Islet of Langerhans (tissue), 1 donor: Measurements from ENCODE around the gene SETBP1.
A peak's percentile ranks its signal among the peaks of the same experiment; 100 is the strongest.

Experiments used
- FAIRE-seq: peaks from one replicate; lab custom pipeline; 2011; peaks lifted over from hg19 to GRCh38; lab: Jason Lieb, UNC

SETBP1 gene

DNA sequence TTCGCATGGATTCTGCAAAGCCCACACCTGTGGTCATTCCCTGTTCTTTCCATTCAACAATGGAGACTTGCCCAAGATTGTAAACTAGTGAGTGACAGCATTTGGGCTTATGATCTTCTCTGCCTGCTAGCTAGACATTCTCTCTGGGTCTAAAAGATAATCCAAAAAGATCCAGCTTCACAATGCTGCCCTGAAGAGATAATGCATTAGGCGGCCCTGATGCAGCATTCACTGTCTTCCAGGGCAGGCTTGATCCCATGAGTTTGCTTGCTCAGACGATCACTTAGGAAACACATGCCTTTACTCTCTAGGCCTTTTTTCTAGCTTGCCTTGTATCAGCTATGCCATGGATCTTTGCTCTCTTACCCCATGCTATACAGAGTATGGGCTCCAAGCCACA is 196.1 kb downstream of the SETBP1 start:
- FAIRE-seq, result no peak

DNA sequence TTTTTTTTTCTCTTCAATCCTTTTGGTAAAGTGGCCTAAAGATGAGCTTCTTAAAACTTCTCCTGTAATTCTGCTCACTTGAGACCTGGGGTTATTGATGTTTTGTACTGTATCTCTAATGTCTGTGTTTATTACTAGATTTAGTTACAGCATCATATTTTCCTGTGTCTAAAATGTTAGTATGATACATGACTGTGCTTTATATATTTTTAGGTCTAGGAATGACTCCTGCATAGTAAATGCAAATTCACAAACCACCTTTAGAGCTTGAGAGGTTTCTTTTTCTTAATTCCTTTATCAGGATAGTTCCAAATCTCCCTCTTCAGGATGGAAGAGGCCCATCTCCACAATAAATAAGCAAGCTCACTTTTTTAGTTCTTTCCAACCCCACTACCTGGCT is 197.6 kb downstream of the SETBP1 start:
- no peak for FAIRE-seq

DNA sequence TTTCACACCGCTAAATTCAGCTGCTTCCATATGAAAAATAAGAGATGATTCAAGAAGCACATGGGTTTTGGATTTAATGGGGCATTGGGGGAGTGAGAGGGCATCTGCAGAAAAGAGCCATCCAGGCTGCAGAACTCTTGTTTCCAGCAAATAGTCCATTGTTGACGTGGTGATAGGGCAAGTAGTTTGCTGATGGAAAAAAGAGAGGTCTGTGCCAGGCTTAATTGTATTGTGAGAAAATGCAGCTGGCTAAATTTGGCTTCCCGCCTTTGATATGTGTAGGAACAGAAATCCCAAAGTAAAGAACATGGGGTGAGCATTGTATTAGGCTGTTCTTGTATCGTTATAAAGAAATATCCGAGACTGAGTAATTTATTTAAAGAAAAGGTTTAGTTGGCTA is 199.5 kb downstream of the SETBP1 start:
- FAIRE-seq, result no peak

DNA sequence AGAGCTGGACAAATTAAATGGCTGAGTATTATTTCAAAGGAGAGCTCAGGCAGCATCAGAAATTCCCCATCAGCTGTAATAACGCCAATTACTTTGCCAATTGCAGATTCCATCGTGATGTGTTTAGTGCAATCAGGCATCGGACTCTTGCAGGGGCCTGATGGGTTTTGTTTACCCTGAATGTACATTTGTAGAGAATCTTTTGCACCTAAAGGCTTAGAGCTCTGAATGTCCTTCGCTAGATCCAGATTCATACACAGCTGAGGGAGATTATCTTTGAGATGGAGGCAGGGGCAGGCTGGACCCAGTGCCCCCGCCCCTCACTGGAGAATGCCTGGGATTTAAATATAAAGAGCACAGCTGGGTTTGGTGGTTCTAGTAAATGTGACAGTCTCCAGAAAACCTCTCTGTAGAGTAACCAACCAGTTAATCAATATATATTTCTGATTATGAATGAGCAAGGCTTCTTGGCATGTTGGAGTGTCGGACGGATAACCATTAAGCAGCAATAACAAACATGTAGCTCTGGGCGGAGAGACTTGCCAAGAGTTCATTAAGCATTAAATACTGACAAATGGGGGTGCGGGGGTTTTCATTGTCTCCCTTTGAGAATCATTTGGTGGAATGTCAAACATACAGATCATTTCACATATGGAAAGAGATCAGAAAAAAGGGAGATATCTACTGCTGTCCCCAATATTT is 200.9 kb downstream of the SETBP1 start:
- FAIRE-seq, result no peak

DNA sequence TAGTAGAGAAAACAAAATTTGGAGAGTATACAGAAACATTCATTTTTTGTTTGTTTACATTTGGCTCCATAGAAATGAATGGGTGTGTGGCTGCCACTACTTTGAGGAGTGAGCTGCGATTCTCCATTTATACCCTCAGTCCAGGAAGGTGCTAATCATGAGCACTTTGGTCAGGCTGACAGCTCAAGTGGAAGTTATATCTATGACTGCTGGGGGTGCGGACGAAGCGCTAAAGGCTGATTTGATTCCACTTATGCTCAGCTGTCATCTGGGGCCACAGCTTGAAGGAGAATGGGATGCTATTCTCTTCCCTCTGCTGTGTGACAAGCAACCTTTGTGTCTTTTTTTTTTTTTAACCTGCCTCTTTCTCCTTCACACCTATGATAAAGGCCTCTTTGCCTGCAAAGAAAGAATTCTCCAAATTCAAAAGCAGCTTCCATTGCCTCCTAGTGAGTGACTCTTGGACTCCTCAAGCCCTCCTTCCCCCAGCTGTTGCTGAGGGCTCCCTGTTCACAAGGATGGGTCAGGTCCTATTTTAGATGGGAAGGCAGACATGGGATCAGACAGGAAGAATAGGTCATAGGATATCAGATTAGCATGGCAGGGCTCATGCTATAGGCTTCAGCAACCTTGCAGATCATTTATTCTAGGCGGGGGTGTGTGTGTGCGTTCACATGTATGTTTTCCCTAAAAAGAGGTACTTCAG is 201.6 kb downstream of the SETBP1 start:
- FAIRE-seq, result no peak

DNA sequence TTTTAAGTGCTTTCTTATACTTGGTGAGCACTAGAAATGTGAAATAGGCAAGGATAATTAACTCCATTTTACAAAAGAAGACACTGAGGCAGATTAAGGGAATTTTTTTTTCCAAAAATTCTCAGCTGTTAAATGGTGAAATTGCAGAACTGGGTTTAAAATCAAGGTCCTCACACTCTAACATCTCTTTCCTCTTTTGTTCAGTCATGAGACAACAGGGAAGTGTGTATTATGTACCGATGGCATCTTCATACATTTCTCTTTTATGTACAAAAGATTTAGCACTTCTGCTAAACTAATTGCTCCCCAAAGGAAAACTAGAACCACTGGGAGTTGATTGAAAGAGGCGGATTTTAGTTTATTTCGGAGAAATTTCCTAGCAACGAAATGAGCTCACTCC is 203.0 kb downstream of the SETBP1 start:
- FAIRE-seq, result no peak

DNA sequence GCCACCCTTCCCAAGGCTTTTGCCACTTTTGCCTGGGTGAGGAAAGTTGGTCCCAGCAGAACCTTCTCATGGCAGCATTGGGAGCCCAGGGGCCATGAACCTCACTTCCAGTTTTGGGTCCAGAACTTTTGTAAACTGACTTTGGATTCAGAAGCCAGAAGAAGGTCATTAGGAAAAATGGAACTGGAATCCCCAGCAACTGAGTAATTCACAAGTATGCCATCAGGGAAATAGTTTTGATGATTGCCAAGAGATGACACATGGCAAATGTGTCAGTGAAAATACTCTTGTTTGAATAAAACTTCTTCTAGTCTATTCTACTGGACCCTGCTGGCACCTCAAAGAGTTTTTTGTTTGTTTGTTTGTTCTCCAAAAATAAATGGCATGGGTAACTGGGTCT is 203.7 kb downstream of the SETBP1 start:
- FAIRE-seq, result no peak

DNA sequence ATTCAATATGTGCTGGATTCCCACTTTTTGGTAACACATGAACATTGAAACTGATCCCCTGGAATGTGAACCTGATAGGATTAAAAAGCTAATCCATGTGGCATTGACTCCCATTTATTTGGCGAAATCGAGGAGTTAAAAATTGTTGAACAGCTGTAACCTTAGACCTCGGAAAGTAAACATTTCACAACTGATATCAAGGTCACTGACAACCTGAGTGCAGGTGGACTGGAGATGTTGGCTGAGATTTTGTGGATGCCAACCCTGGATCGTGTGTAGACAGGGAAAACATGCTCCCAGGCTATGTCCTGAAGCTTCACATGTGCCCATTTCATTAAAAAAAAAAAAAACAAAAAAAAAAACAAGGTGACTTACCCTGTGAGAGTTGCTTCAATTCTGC is 204.8 kb downstream of the SETBP1 start:
- FAIRE-seq, result no peak

DNA sequence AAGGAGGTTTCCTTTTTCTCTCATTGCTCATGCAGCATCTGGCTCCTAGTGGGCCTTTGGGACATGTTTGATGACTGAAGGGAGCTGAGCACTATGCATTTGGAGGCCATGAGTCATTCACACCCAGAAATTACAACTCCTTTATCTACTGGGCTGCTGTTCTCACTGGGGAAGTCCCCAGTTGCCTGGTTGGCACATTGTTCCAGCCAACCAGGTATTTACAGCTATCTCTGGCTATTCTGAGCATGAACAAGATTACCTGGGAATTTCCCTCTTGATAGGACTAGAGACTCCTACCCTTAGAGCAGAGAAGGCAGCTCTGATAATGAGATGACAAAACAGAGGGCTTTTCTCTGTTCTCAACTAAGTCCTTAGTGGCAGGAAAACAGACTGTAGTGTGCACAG is 206.5 kb downstream of the SETBP1 start:
- peak; percentile 77 for FAIRE-seq

DNA sequence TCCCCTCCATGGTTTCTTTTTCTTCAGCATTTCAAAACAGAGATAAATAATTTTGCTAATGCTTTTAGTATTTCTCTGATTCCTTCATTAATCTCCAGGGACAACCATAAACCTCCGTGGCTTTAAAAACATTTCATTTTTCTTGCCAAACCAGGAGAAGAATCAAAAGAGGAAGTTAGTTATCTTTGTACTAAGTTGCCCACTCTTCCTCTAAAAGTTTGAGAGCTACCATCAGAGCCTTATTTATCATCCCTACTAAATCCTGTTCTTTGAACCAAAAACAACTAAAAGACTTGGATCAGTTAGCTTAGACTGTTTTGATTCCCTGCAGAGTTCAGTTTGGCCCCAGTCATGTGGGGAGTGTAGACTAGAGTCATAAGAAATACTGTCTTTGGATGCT is 208.4 kb downstream of the SETBP1 start:
- no peak for FAIRE-seq

DNA sequence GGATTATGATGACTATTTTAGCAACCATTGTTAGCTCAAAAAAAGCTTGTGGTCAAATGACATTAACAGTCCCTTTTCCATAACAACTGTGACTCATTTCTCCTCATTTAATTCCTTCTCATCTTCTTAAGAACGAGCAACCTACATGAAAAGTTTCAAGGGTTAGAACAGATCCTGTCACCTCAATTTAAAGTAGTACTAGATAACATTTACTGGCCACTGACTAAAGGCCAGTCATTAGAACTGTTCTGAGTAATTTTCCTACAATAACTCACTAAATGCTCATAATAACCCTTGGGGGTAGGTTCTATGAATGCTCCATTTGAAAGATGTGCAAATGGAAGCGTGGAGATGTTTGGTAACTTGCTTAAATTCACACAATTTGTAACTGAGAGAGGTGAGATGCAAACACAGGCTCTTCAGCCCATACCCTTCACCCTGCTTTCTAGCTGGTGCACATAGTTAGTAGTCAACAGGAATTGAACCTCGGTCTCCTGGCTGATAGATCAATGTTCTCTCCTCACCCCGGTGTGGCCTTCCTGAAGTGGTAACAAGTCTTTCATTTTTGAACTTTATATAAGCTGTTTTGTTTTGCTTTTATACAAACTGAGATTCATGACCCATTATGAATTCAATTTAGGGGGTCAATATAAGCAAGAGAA is 212.5 kb downstream of the SETBP1 start:
- FAIRE-seq, result no peak

DNA sequence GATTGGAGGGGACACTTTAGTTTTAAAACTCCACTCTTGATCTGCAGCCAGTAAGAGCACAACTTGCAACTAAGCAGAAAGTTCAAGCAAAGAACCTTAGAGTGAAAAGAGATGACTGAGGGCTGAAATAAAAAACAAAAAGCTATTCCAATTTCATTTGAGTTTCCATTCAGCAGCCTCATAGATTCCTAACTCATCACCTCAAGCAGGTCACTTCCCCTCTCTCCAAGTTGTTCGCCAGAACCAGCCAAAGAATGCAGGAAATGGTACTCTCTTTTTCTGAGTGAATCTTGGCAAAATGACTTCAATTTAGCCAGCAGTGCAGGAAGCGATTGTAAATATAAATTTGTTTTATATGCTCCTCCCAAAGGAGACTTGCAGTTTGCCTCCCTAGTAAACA is 213.3 kb downstream of the SETBP1 start:
- no peak for FAIRE-seq

DNA sequence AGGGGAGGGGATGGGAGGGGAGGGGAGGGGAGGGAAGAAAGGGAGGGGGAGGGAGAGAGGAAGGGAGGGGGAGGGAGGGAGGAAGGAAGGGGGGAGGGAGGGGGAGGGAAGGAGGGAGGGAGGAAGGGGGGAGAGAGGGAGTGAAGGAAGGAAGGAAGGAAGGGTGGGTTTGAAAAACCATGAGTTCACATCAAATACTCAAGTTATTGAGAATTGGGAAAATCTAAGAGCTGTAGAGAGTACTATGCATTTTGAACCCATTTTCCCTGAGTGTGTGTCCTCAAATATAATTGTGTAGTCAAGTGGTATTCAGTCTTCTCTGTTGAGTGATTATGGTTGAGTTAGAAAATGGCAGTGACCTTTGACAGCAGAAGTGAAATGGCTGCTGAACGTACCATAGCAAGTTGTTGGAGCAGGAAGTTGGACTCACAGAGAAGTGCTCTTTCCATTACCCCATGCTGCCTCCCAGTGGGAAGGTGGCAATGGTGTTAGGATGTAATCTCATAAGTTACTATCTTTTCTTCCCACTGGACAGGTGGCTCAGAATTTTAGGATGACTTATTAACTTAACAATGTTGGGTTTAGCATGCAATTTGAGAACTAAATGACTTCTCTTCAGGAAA is 214.6 kb downstream of the SETBP1 start:
- no peak for FAIRE-seq

DNA sequence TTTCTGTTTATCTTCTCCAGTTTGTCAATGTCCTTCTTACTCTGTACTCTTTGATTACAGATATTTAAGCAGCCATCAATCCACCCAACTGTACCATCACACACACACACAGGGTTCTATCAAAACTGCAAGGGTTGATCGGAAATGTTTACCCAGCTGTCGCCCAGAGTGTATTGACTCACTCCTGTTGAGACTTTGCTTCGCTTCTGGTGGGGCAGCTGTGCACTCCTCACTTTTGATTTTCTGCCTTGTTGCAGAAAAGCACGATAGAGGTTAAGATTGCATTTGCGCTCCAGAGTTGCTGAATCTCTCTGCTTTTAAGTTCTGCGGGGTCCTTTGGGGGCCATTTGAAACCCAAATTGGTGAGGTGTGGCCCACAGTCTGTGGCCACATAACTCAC is 216.2 kb downstream of the SETBP1 start:
- FAIRE-seq, result peak; percentile 84

DNA sequence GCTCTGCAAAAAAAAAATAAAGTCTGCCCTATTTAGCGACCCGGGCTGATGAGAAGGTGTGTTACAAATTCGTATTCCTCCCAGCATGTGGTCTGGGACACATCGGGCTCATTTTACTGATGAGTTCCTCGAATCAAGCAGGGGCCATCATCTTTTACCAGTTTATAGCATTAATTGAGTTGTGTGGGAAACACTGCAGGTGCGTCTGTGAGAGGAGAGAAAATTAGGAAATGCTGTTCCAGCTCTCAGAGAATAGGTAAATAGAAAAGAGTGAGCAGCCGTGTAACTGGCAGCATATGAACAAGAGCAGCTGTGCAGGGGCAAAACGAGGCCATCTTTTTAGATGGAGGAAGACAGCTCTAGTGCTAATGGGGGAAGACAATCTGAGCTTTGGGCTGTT is 216.7 kb downstream of the SETBP1 start:
- no peak for FAIRE-seq

DNA sequence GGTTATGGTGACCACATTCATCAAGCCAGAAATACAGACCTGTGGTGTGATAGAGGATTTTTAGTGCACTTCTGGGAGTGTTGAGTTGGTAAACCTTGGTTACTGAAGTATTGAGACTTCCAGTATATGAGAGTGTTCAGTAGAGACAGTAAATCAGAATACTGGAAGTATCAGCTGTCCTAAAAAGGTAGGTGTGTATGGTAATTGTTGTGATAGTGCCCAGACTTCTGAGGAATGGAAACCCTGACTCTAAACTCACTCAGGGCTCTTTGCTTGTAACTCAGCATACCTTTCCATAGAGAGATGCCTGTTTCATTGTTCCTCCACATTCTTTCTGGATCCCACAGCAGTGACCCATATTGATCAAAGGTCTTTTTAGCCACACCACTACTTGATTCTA is 217.1 kb downstream of the SETBP1 start:
- FAIRE-seq, result no peak

DNA sequence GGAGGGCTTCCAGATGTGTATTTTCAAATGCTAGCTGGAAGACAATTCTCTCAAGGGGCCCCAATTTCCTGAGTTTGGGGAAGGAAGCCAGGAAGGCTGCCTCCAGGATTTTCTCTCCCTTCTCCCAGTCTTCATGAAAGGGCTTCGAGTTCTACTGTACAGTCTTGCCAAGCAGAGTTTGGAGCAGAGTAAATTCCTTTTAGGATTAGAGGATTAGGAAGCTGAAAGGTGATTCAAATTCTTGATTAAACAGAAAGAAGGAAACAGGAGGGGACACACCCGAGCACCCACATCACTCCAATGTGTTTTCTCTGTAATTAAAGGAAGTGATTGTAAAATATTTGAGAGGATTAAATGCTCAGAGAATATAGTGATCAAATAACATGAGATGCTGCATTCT is 217.8 kb downstream of the SETBP1 start:
- FAIRE-seq, result peak; percentile 30

DNA sequence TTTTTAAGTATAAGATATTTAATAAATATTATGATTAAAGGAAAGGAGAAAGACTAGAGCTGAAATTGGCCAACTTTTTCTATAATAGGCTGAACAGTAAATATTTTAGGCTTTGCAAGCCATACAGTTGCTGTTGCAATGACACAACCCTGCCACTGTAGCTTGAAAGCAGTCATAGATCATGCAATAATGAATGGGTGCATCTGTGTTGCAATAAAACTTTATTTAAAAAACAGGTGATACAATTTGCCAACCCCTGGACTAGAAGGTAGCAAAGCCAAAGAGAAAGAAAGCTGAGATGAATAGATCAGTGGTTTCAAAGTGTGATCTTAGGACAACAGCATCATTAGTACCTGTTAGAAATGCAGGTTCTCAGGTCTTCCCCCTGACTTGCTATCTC is 219.1 kb downstream of the SETBP1 start:
- FAIRE-seq, result no peak

DNA sequence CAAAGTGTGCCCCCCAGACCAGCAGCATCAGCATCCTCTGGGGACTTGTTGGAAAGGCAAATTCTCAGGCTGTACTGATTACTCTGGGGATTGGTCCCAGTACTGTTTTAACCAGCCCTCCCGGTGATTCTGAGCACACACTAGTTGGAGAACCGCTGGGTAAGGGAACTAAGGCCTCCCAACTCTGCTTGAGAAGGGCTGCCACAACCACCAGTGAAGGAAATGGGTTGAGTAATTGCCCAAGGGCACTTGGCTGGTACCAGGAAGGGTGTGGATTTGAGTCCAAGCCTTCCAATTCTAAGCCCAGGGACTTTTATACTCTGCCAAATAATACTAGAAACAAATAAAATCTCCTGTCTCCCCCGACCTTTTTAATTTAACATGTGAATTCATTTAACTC is 219.9 kb downstream of the SETBP1 start:
- FAIRE-seq, result no peak

DNA sequence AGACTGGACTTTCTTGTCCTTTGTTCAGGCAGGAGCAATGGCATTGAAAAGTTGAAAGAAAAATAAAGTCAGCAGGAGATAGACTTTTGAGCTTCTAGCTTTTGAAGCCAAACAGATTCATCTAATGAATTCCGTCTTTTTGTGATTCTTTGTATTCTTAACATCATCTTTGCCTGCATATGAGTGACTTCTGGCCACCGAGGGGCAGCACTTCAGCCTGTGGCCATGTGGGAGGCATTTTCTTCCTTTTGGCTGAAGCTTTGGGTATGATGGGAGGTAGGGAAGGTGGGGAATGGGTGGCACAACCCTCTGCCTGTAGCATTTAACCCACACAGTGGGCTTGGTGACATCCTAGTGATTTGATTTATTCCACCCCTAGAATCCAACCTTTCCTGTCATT is 220.6 kb downstream of the SETBP1 start:
- no peak for FAIRE-seq

DNA sequence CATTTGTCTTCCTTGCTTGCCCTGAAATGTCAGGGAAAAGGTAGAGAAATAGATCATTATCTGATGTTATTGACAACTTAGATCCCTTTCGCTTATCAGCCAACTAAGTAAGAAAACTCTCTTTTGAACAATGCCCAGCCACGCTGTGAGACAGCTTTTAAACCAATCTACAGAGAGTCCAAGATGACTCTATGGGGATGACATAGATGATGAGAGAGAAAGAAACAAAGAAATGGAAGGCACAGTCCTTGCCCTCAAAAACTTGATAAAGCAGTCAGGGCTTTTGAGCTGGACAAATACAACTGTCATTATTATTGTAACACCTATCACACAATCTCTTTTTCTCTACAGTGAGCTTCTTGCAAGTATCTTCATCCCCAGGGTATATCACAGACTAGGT is 222.6 kb downstream of the SETBP1 start:
- FAIRE-seq, result no peak

DNA sequence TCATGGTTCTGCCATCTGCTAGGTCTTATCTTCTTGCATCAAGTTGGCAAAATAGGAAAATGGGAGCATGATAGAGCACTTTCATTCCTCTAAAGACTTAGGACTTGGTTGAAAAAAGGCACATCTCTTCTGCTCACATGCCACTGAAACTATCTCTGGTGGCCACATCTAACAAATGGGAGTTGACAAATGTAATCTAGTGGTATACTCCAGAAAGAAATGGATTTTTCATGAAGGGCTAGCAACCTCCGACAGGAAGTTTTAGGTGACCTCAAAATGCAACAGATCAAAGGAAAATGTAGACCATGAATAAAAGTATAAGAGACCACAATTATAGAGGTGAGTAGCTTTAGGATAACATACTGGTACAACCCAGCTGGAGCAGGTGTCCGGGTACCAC is 224.1 kb downstream of the SETBP1 start:
- no peak for FAIRE-seq

DNA sequence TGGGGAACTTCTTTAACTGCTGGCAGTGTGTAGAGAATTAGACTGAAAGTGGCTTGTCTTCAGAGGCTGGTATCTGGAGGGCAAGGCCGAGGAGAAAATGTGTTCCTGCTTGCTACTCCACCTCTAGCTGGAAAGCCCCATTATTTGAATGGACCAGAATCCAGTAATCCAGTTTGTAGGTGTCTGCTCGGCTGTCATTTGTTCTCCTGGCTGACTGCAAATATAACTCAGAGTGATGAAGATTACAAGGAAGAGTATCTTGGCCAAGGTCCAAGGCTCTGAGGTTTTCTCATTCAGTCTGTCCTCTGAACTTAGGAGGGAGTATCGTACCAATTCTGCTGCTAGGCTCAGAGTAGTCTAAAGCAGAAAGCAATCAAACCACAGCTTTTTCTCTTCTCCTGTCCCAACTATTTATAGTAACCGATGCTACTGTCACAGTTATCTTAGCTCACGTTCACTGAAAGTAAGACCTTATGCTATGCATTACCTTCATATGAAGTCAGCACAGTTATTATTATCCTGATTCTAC is 228.6 kb downstream of the SETBP1 start:
- FAIRE-seq, result no peak
